HAP-1 (cell line): Measurements from ENCODE around the gene RALGAPA2.

Experiments
- DNase-seq, 2 experiments: peaks; one replicate each; pipeline ENCODE4 v3.0.0-alpha.2; 2016 to 2020; ENCODE audit warnings: low spot score in 2 of 2
- H3K27me3 ChIP-seq: fragments of 250-450 bp; sonication (Bioruptor Pico); 2 replicates; pipeline ENCODE4 v1.5.1; 2020; ENCODE audit warnings: low read depth, mild to moderate bottlenecking, moderate library complexity
- H3K36me3 ChIP-seq: fragments of 250-450 bp; sonication (Bioruptor Pico); replicated peaks from 2 replicates; pipeline ENCODE4 v1.5.1; 2020; ENCODE audit warnings: mild to moderate bottlenecking
- H3K4me1 ChIP-seq: fragments of 250-450 bp; sonication (Bioruptor Pico); 2 replicates; pipeline ENCODE4 v1.5.1; 2020; ENCODE audit warnings: mild to moderate bottlenecking
- H3K4me3 ChIP-seq: fragments of 250-450 bp; sonication (Bioruptor Pico); 2 replicates; pipeline ENCODE4 v1.5.1; 2020; ENCODE audit warnings: mild to moderate bottlenecking, moderate library complexity
- H3K9me3 ChIP-seq: fragments of 250-450 bp; sonication (Bioruptor Pico); 2 replicates; pipeline ENCODE4 v1.5.1; 2020; ENCODE audit warnings: mild to moderate bottlenecking, moderate library complexity
- in situ Hi-C: fragments of 300-500 bp; cut with MboI; formaldehyde crosslinking; loops from 3 replicates; pipeline ENCODE4 v1.14.3; 2020; ENCODE audit warnings: low sequenced_read_pairs, inconsistent platforms, mixed read lengths

Gene RALGAPA2

GRCh38 chr20:20409331-20409730, 303.1 kb downstream of the RALGAPA2 start:
- H3K27me3 ChIP-seq = no peaks in the 10 kb centered on the region; the same call in 1 of the 2 replicates
- H3K4me1 ChIP-seq = peaks cover 4% of the 10 kb centered on the region; the same call in 1 of the 2 replicates
- no peaks in the 10 kb centered on the region for H3K9me3 ChIP-seq
- H3K4me3 ChIP-seq = no peak overlapping the region
- no peaks in the 10 kb centered on the region for H3K36me3 ChIP-seq
- in situ Hi-C loops = no loop called here
- DNase-seq = no peak

- Histone ChIP-seq H3K4me1 (peaks cover 4% of the 10 kb centered on the region; the same call in 1 of the 2 replicates), H3K9me3 (no peaks in the 10 kb centered on the region), H3K4me3 (no peak overlapping the region), H3K27me3 (no peaks in the 10 kb centered on the region; the same call in 1 of the 2 replicates), H3K36me3 (no peaks in the 10 kb centered on the region)
- in situ Hi-C loops = no loop called here
- DNase-seq = no peak
These were observed 304.3 kb downstream of the RALGAPA2 start for GRCh38 chr20:20407891-20408805.

- no peaks in the 10 kb centered on the region for H3K4me1 ChIP-seq
- H3K36me3 ChIP-seq = no peaks in the 10 kb centered on the region
- in situ Hi-C loops = no loop called here
- no peak overlapping the region for H3K4me3 ChIP-seq
- no peak for DNase-seq
- no peaks in the 10 kb centered on the region for H3K9me3 ChIP-seq
- no peaks in the 10 kb centered on the region; the same call in 1 of the 2 replicates for H3K27me3 ChIP-seq
These were observed 306.1 kb downstream of the RALGAPA2 start for GRCh38 chr20:20406306-20406705.

- no peak for DNase-seq
- in situ Hi-C loops = no loop called here
- Histone ChIP-seq H3K9me3 (no peaks in the 10 kb centered on the region), H3K27me3 (no peaks in the 10 kb centered on the region; the same call in 1 of the 2 replicates), H3K4me3 (no peak overlapping the region), H3K4me1 (no peaks in the 10 kb centered on the region), H3K36me3 (no peaks in the 10 kb centered on the region)
These were observed 306.8 kb downstream of the RALGAPA2 start for GRCh38 chr20:20405623-20406022.

GRCh38 chr20:20404633-20405032, 307.8 kb downstream of the RALGAPA2 start:
- in situ Hi-C loops = no loop called here
- H3K36me3 ChIP-seq = no peaks in the 10 kb centered on the region
- no peak for DNase-seq
- H3K4me1 ChIP-seq = no peaks in the 10 kb centered on the region
- no peak overlapping the region for H3K4me3 ChIP-seq
- no peaks in the 10 kb centered on the region for H3K9me3 ChIP-seq
- no peaks in the 10 kb centered on the region for H3K27me3 ChIP-seq

GRCh38 chr20:20401991-20402390, 310.5 kb downstream of the RALGAPA2 start:
- no peaks in the 10 kb centered on the region for H3K27me3 ChIP-seq
- no peaks in the 10 kb centered on the region for H3K36me3 ChIP-seq
- DNase-seq = no peak
- no peaks in the 10 kb centered on the region for H3K4me1 ChIP-seq
- no peaks in the 10 kb centered on the region for H3K9me3 ChIP-seq
- H3K4me3 ChIP-seq = no peak overlapping the region
- in situ Hi-C loops = no loop called here

GRCh38 chr20:20399531-20400500, 312.6 kb downstream of the RALGAPA2 start:
- Histone ChIP-seq H3K27me3 (no peaks in the 10 kb centered on the region), H3K4me1 (no peaks in the 10 kb centered on the region), H3K36me3 (no peaks in the 10 kb centered on the region), H3K4me3 (no peak overlapping the region), H3K9me3 (no peaks in the 10 kb centered on the region)
- DNase-seq = no peak
- in situ Hi-C loops = no loop called here

- no peak for DNase-seq
- Histone ChIP-seq H3K4me3 (no peak overlapping the region), H3K9me3 (no peaks in the 10 kb centered on the region), H3K4me1 (no peaks in the 10 kb centered on the region), H3K36me3 (no peaks in the 10 kb centered on the region), H3K27me3 (no peaks in the 10 kb centered on the region)
- in situ Hi-C loops = no loop called here
These were observed 314.3 kb downstream of the RALGAPA2 start for GRCh38 chr20:20398123-20398522.

- Histone ChIP-seq H3K9me3 (no peaks in the 10 kb centered on the region), H3K36me3 (no peaks in the 10 kb centered on the region), H3K4me1 (no peaks in the 10 kb centered on the region), H3K27me3 (no peaks in the 10 kb centered on the region), H3K4me3 (no peak overlapping the region)
- in situ Hi-C loops = no loop called here
- DNase-seq = no peak
These were observed 315.6 kb downstream of the RALGAPA2 start for GRCh38 chr20:20396794-20397193.

GRCh38 chr20:20395903-20396568, 316.4 kb downstream of the RALGAPA2 start:
- in situ Hi-C loops = no loop called here
- H3K27me3 ChIP-seq = no peaks in the 10 kb centered on the region
- no peaks in the 10 kb centered on the region for H3K9me3 ChIP-seq
- no peak for DNase-seq
- H3K4me3 ChIP-seq = no peak overlapping the region
- H3K36me3 ChIP-seq = no peaks in the 10 kb centered on the region
- no peaks in the 10 kb centered on the region for H3K4me1 ChIP-seq

- in situ Hi-C loops = no loop called here
- Histone ChIP-seq H3K36me3 (no peaks in the 10 kb centered on the region), H3K9me3 (no peaks in the 10 kb centered on the region), H3K4me3 (no peak overlapping the region), H3K4me1 (no peaks in the 10 kb centered on the region), H3K27me3 (no peaks in the 10 kb centered on the region)
- no peak for DNase-seq
These were observed 317.4 kb downstream of the RALGAPA2 start for GRCh38 chr20:20395087-20395486.

GRCh38 chr20:20393207-20394120, 319.0 kb downstream of the RALGAPA2 start:
- no peaks in the 10 kb centered on the region for H3K4me1 ChIP-seq
- in situ Hi-C loops = no loop called here
- no peaks in the 10 kb centered on the region for H3K9me3 ChIP-seq
- H3K27me3 ChIP-seq = no peaks in the 10 kb centered on the region
- DNase-seq = no peak
- no peak overlapping the region for H3K4me3 ChIP-seq
- H3K36me3 ChIP-seq = no peaks in the 10 kb centered on the region
